ENCODE results near the gene PTCH1. TPM values are rescaled to one million over a fixed set of nuclear protein-coding genes. Genes with fewer than 3 reads are reported as not detected.

PTCH1 gene
- polyA plus RNA-seq, 1 experiment: 2.8 TPM

GRCh38 chr9:95419444-95419843, 97.3 kb downstream of the PTCH1 start:
- Histone ChIP-seq H3K36me3 (ENCODE audit: control insufficient read depth, insufficient read depth, low read length) (no peaks in the 10 kb centered on the region), H3K4me3 (ENCODE audit: low read depth, low read length) (no peak overlapping the region), H3K27me3 (ENCODE audit: control insufficient read depth, insufficient read depth, low read length) (no peaks in the 10 kb centered on the region)
- TF ChIP-seq CTCF (IDR thresholded peaks at IDR 0.05; ENCODE audit: insufficient read depth, low read depth, low read length): no peak
- ChIA-PET CTCF (no interaction called here), POLR2A (no interaction called here)
- DNase-seq (ENCODE audit: low read depth): no peak

GRCh38 chr9:95415158-95415557, 101.6 kb downstream of the PTCH1 start:
- DNase-seq (ENCODE audit: low read depth): no peak
- TF ChIP-seq CTCF (IDR thresholded peaks at IDR 0.05; ENCODE audit: insufficient read depth, low read depth, low read length): no peak
- H3K27me3 ChIP-seq (ENCODE audit: control insufficient read depth, insufficient read depth, low read length): no peaks in the 10 kb centered on the region
- no peak overlapping the region for H3K4me3 ChIP-seq (ENCODE audit: low read depth, low read length)
- POLR2A ChIA-PET: no interaction called here
- CTCF ChIA-PET: no interaction called here
- no peaks in the 10 kb centered on the region for H3K36me3 ChIP-seq (ENCODE audit: control insufficient read depth, insufficient read depth, low read length)

GRCh38 chr9:95413793-95414192, 103.0 kb downstream of the PTCH1 start:
- TF ChIP-seq CTCF (IDR thresholded peaks at IDR 0.05; ENCODE audit: insufficient read depth, low read depth, low read length): no peak
- Histone ChIP-seq H3K27me3 (ENCODE audit: control insufficient read depth, insufficient read depth, low read length) (no peaks in the 10 kb centered on the region), H3K4me3 (ENCODE audit: low read depth, low read length) (no peak overlapping the region), H3K36me3 (ENCODE audit: control insufficient read depth, insufficient read depth, low read length) (no peaks in the 10 kb centered on the region)
- CTCF ChIA-PET: no interaction called here
- DNase-seq (ENCODE audit: low read depth): no peak
- POLR2A ChIA-PET: no interaction called here

- peaks cover 4% of the 10 kb centered on the region; the same call in 1 of the 2 replicates for H3K27me3 ChIP-seq (ENCODE audit: control insufficient read depth, insufficient read depth, low read length)
- no peaks in the 10 kb centered on the region for H3K36me3 ChIP-seq (ENCODE audit: control insufficient read depth, insufficient read depth, low read length)
- no peak for TF ChIP-seq CTCF (IDR thresholded peaks at IDR 0.05; ENCODE audit: insufficient read depth, low read depth, low read length)
- no peak overlapping the region for H3K4me3 ChIP-seq (ENCODE audit: low read depth, low read length)
- ChIA-PET CTCF (no interaction called here), POLR2A (no interaction called here)
- no peak for DNase-seq (ENCODE audit: low read depth)
Measured at GRCh38 chr9:95411054-95411892, 105.5 kb downstream of the PTCH1 start.

- POLR2A ChIA-PET: no interaction called here
- H3K4me3 ChIP-seq (ENCODE audit: low read depth, low read length): no peak overlapping the region
- H3K36me3 ChIP-seq (ENCODE audit: control insufficient read depth, insufficient read depth, low read length): no peaks in the 10 kb centered on the region
- CTCF ChIA-PET: no interaction called here
- no peak for TF ChIP-seq CTCF (IDR thresholded peaks at IDR 0.05; ENCODE audit: insufficient read depth, low read depth, low read length)
- DNase-seq (ENCODE audit: low read depth): peak; percentile 41
- peaks cover 4% of the 10 kb centered on the region for H3K27me3 ChIP-seq (ENCODE audit: control insufficient read depth, insufficient read depth, low read length)
Measured at GRCh38 chr9:95409650-95410426, 106.9 kb downstream of the PTCH1 start.

Data from BJ (cell line).